MCF 10A (cell line): ENCODE measurements around the gene NDUFAF3. TPM values are rescaled to one million over a fixed set of nuclear protein-coding genes. Genes with fewer than 3 reads are reported as not detected.

Experiments used
- BruUV-seq: library from RNA; stranded (reverse); fragments of 400-500 nt; replicated peaks from 2 replicates; lab custom pipeline; 2021; lab: Mats Ljungman, UMichigan
- CTCF ChIA-PET: fragments of 300-600 bp; sonication (Branson Sonifier 250); formaldehyde crosslinking; extraction: SDS; loops from one replicate; lab custom pipeline; 2021; ENCODE audit warnings: antibody characterized with exemption, inconsistent platforms; lab: Yijun Ruan, JAX
- POLR2A ChIA-PET: fragments of 300-600, 350-650 bp; sonication (Branson Sonifier 250); formaldehyde crosslinking; extraction: SDS; loops from one replicate; lab custom pipeline; 2020; ENCODE audit warnings: antibody characterized with exemption, inconsistent platforms; lab: Yijun Ruan, JAX
- DNase-seq: peaks from one replicate; pipeline ENCODE4 v3.0.0-alpha.2; 2018; ENCODE audit not compliant: unreplicated experiment
- H3K27ac Mint-ChIP-seq: one replicate; pipeline ENCODE4 v1.8.0; 2022; ENCODE audit warnings: mild to moderate bottlenecking, low read depth, mixed read lengths; ENCODE audit not compliant: unreplicated experiment
- H3K27me3 Mint-ChIP-seq: one replicate; pipeline ENCODE4 v1.8.0; 2022; ENCODE audit warnings: mixed read lengths; ENCODE audit not compliant: insufficient read depth, unreplicated experiment
- H3K36me3 Mint-ChIP-seq: one replicate; pipeline ENCODE4 v1.8.0; 2022; ENCODE audit warnings: mild to moderate bottlenecking, moderate library complexity, mixed read lengths; ENCODE audit not compliant: insufficient read depth, unreplicated experiment
- H3K4me1 Mint-ChIP-seq: one replicate; pipeline ENCODE4 v1.8.0; 2022; ENCODE audit warnings: mixed read lengths; ENCODE audit not compliant: insufficient read depth, unreplicated experiment
- H3K4me3 Mint-ChIP-seq: one replicate; pipeline ENCODE4 v1.8.0; 2022; ENCODE audit warnings: mild to moderate bottlenecking, moderate library complexity, mixed read lengths; ENCODE audit not compliant: unreplicated experiment
- H3K9me3 Mint-ChIP-seq: one replicate; pipeline ENCODE4 v1.8.0; 2022; ENCODE audit warnings: mixed read lengths; ENCODE audit not compliant: unreplicated experiment
- CTCF ChIP-seq: fragments of 200-600 bp; IDR thresholded peaks from one replicate; pipeline ENCODE4 v1.8.0; 2022; ENCODE audit warnings: antibody characterized with exemption, mild to moderate bottlenecking; ENCODE audit not compliant: unreplicated experiment
- intact Hi-C: fragments of 100-400 bp; cut with micrococcal nuclease; formaldehyde crosslinking; loops from 2 replicates; pipeline ENCODE4 v1.14.1; 2022
- total RNA-seq: library from RNA; stranded (reverse); gene quantifications from 2 replicates; pipeline ENCODE4 v1.2.3, GENCODE V29; 2022

The NDUFAF3 gene
- total RNA-seq, 1 experiment from 2014 or later = 77.8 TPM

GRCh38 chr3:48980295-48980694 lies 41.6 kb upstream of the NDUFAF3 start:
- no peaks in the 10 kb centered on the region for H3K4me1 Mint-ChIP-seq
- ChIA-PET POLR2A (interaction anchor here (0.6 to 0.9 kb wide), 2 partner anchors 10 to 14 kb away, joined by 3 to 4 read pairs; partner anchors contain the start of gene P4HTM), CTCF (interaction anchor here (0.5 to 1.4 kb wide), 2 partner anchors 9 to 419 kb away, joined by 3 read pairs; partner anchors contain the start of gene P4HTM)
- BruUV-seq = no TSS peak
- H3K4me3 Mint-ChIP-seq = no peak overlapping the region
- peaks cover 84% of the 10 kb centered on the region for H3K36me3 Mint-ChIP-seq
- DNase-seq = no peak
- intact Hi-C loops = no loop called here
- H3K27ac Mint-ChIP-seq = no peak overlapping the region
- TF ChIP-seq CTCF = no peak
- no peaks in the 10 kb centered on the region for H3K27me3 Mint-ChIP-seq
- no peaks in the 10 kb centered on the region for H3K9me3 Mint-ChIP-seq

- H3K9me3 Mint-ChIP-seq = no peaks in the 10 kb centered on the region
- no peak overlapping the region for H3K4me3 Mint-ChIP-seq
- no peaks in the 10 kb centered on the region for H3K27me3 Mint-ChIP-seq
- CTCF ChIA-PET = interaction anchor here (0.6 kb wide), 2 partner anchors 44 to 1202 kb away, joined by 3 read pairs; no protein-coding TSS in a partner anchor
- peaks cover 76% of the 10 kb centered on the region for H3K36me3 Mint-ChIP-seq
- POLR2A ChIA-PET = no interaction called here
- H3K27ac Mint-ChIP-seq = no peak overlapping the region
- DNase-seq = no peak
- BruUV-seq = no TSS peak
- TF ChIP-seq CTCF = no peak
- intact Hi-C loops = no loop called here
- no peaks in the 10 kb centered on the region for H3K4me1 Mint-ChIP-seq
Measured at GRCh38 chr3:48982016-48982415, 39.9 kb upstream of the NDUFAF3 start.

GRCh38 chr3:48982686-48983085 lies 39.2 kb upstream of the NDUFAF3 start:
- Mint-ChIP-seq H3K27me3 (no peaks in the 10 kb centered on the region), H3K36me3 (peaks cover 70% of the 10 kb centered on the region), H3K27ac (no peak overlapping the region), H3K4me1 (peaks cover 1% of the 10 kb centered on the region), H3K4me3 (no peak overlapping the region), H3K9me3 (no peaks in the 10 kb centered on the region)
- no peak for TF ChIP-seq CTCF
- intact Hi-C loops = no loop called here
- ChIA-PET POLR2A (no interaction called here), CTCF (no interaction called here)
- no peak for DNase-seq
- no TSS peak for BruUV-seq

GRCh38 chr3:48983096-48983495 lies 38.8 kb upstream of the NDUFAF3 start:
- intact Hi-C loops = no loop called here
- TF ChIP-seq CTCF = no peak
- H3K27ac Mint-ChIP-seq = peak overlapping the region; percentile 19
- ChIA-PET POLR2A (no interaction called here), CTCF (no interaction called here)
- no TSS peak for BruUV-seq
- peaks cover 66% of the 10 kb centered on the region for H3K36me3 Mint-ChIP-seq
- H3K4me1 Mint-ChIP-seq = peaks cover 5% of the 10 kb centered on the region
- H3K4me3 Mint-ChIP-seq = no peak overlapping the region
- no peaks in the 10 kb centered on the region for H3K9me3 Mint-ChIP-seq
- no peaks in the 10 kb centered on the region for H3K27me3 Mint-ChIP-seq
- DNase-seq = no peak
